Measurements from ENCODE around the gene TARS2. TPM values are rescaled to one million over a fixed set of nuclear protein-coding genes. Genes with fewer than 3 reads are reported as not detected.

TARS2 gene
- total and polyA plus RNA-seq, 10 donors = 14.6 to 30.4 (median 22.2) TPM

DNA sequence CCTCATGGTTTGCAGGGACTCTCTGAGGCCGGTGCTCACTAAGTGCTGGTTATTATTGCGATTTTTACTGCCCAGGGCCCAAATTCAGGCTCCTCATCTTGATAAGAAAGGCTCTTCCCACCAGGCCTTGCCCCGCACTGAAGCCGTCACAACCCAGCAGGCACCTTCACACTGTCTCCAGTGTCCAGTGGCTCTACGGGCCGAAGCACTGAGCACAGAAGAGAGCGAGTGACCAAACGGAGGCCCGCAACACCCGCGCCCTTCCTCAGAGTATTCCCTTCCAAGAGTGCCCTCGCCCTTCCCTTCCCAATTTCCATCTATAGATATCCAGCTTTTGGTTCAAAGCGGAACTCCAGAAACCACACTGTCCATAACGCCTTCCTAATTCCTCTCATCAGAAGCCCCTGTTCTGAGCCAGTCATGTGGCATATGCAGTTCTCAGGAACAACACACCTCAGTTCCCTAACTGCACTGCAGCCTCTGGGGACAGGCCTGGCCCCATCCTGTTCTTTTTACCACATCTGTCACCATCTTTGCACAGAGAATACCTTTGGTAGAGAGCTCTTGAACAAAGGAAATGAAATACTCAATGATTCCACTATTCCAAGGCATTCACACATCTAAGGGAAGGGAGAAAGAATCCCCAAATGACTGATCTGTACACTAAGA, 43.4 kb downstream of the TARS2 start:
- TF ChIP-seq, protein P1, sequence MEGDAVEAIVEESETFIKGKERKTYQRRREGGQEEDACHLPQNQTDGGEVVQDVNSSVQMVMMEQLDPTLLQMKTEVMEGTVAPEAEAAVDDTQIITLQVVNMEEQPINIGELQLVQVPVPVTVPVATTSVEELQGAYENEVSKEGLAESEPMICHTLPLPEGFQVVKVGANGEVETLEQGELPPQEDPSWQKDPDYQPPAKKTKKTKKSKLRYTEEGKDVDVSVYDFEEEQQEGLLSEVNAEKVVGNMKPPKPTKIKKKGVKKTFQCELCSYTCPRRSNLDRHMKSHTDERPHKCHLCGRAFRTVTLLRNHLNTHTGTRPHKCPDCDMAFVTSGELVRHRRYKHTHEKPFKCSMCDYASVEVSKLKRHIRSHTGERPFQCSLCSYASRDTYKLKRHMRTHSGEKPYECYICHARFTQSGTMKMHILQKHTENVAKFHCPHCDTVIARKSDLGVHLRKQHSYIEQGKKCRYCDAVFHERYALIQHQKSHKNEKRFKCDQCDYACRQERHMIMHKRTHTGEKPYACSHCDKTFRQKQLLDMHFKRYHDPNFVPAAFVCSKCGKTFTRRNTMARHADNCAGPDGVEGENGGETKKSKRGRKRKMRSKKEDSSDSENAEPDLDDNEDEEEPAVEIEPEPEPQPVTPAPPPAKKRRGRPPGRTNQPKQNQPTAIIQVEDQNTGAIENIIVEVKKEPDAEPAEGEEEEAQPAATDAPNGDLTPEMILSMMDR (IDR thresholded peaks at IDR 0.05 in 8 of 11, conservative IDR thresholded peaks at IDR 0.05 in 3 of 11) = no peak
- TF ChIP-seq POLR2A (IDR thresholded peaks at IDR 0.05) (no peak), POLR2AphosphoS5 (IDR thresholded peaks at IDR 0.05) (no peak)
- Histone ChIP-seq H3K36me3 (no peaks in the 10 kb centered on the region), H3K4me1 (no peaks in the 10 kb centered on the region), H3K4me3 (no peak overlapping the region), H3K27ac (no peak overlapping the region), H3K9me3 (no peaks in the 10 kb centered on the region), H3K27me3 (replicated peaks in 1 of 7) (no peaks in the 10 kb centered on the region)
- 91 to 97% (median 94%) methylated on average over 14 of the region's 14 CpGs for WGBS, 5 donors
- intact Hi-C loops (cut with DNase I; ENCODE audit: low total_unique reads) = loop anchor here (5.0 kb wide), 1 partner anchor 68 kb away; no protein-coding TSS in a partner anchor
- DNase-seq = peak; percentile 41

- no peaks in the 10 kb centered on the region for H3K4me1 ChIP-seq
- intact Hi-C loops (cut with DNase I; ENCODE audit: low total_unique reads) = loop anchor here (5.0 kb wide), 1 partner anchor 71 kb away; no protein-coding TSS in a partner anchor
- H3K4me3 ChIP-seq = no peak overlapping the region
- TF ChIP-seq, protein P1 (IDR thresholded peaks at IDR 0.05 in 8 of 11, conservative IDR thresholded peaks at IDR 0.05 in 3 of 11) = peak in 4 of 11 experiments; percentile 8 to 39 (median 34)
- no peak for TF ChIP-seq POLR2A (IDR thresholded peaks at IDR 0.05)
- no peaks in the 10 kb centered on the region for H3K9me3 ChIP-seq
- H3K36me3 ChIP-seq = no peaks in the 10 kb centered on the region
- 46 to 60% (median 56%) methylated on average over 5 of the region's 5 CpGs for WGBS, 5 donors
- H3K27me3 ChIP-seq (replicated peaks in 1 of 7) = no peaks in the 10 kb centered on the region
- peak; percentile 31 for DNase-seq
- no peak overlapping the region for H3K27ac ChIP-seq
Measured at GRCh38 chr1:150532860-150533259, 45.6 kb downstream of the TARS2 start.

GRCh38 chr1:150534002-150534401, 46.8 kb downstream of the TARS2 start:
- intact Hi-C loops (cut with DNase I; ENCODE audit: low total_unique reads) = loop anchor here (5.0 kb wide), 1 partner anchor 72 kb away; no protein-coding TSS in a partner anchor
- peak; percentile 69 for DNase-seq
- Histone ChIP-seq H3K4me1 (no peaks in the 10 kb centered on the region), H3K4me3 (no peak overlapping the region), H3K27me3 (replicated peaks in 1 of 7) (no peaks in the 10 kb centered on the region), H3K27ac (no peak overlapping the region), H3K36me3 (no peaks in the 10 kb centered on the region), H3K9me3 (no peaks in the 10 kb centered on the region)
- TF ChIP-seq, protein P1 (IDR thresholded peaks at IDR 0.05 in 8 of 11, conservative IDR thresholded peaks at IDR 0.05 in 3 of 11) = no peak
- TF ChIP-seq POLR2A (IDR thresholded peaks at IDR 0.05) (no peak), POLR2AphosphoS5 (IDR thresholded peaks at IDR 0.05) (no peak)
- 91 to 98% (median 94%) methylated on average over 6 of the region's 6 CpGs for WGBS, 5 donors

GRCh38 chr1:150535511-150536287, 48.5 kb downstream of the TARS2 start:
- H3K27ac ChIP-seq = no peak overlapping the region

More at GRCh38 chr1:150535511-150536287, 48.5 kb downstream of the TARS2 start:
- Histone ChIP-seq H3K4me3 (no peak overlapping the region), H3K4me1 (no peaks in the 10 kb centered on the region), H3K36me3 (no peaks in the 10 kb centered on the region), H3K27me3 (replicated peaks in 1 of 7) (no peaks in the 10 kb centered on the region), H3K9me3 (no peaks in the 10 kb centered on the region)
- DNase-seq = peak; percentile 34
- WGBS, 5 donors = 91 to 96% (median 94%) methylated on average over 14 of the region's 14 CpGs
- TF ChIP-seq, protein P1 (IDR thresholded peaks at IDR 0.05 in 8 of 11, conservative IDR thresholded peaks at IDR 0.05 in 3 of 11) = no peak
- TF ChIP-seq POLR2A (IDR thresholded peaks at IDR 0.05) (no peak), POLR2AphosphoS5 (IDR thresholded peaks at IDR 0.05) (no peak)
- intact Hi-C loops (cut with DNase I; ENCODE audit: low total_unique reads) = no loop called here

Data from spleen (tissue), 11 donors.